Nephron progenitor cell (in vitro differentiated cells): ENCODE results near the gene DCDC2C.

ENCODE experiments used
- DNase-seq: peaks from one replicate; pipeline ENCODE4 v3.0.0; 2021
- H3K27ac Mint-ChIP-seq: 2 replicates; pipeline ENCODE4 v1.8.0; 2021; ENCODE audit warnings: mild to moderate bottlenecking, moderate library complexity, mixed read lengths
- H3K27me3 Mint-ChIP-seq: 2 replicates; pipeline ENCODE4 v1.8.0; 2021; ENCODE audit warnings: mild to moderate bottlenecking, low read depth, mixed read lengths; ENCODE audit not compliant: poor library complexity
- H3K36me3 Mint-ChIP-seq: 2 replicates; pipeline ENCODE4 v1.8.0; 2021; ENCODE audit warnings: low read depth, mixed read lengths
- H3K4me1 Mint-ChIP-seq: 2 replicates; pipeline ENCODE4 v1.8.0; 2021; ENCODE audit warnings: mixed read lengths
- H3K4me3 Mint-ChIP-seq: 2 replicates; pipeline ENCODE4 v1.8.0; 2021; ENCODE audit warnings: mild to moderate bottlenecking, moderate library complexity, mixed read lengths
- H3K9me3 Mint-ChIP-seq: 2 replicates; pipeline ENCODE4 v1.8.0; 2021; ENCODE audit warnings: mild to moderate bottlenecking, moderate library complexity, mixed read lengths
- CTCF ChIP-seq: fragments of 200-600 bp; sonication (generic); IDR thresholded peaks from 2 replicates; pipeline ENCODE4 v1.5.0; 2021; ENCODE audit warnings: antibody characterized with exemption

The DCDC2C gene

DNA sequence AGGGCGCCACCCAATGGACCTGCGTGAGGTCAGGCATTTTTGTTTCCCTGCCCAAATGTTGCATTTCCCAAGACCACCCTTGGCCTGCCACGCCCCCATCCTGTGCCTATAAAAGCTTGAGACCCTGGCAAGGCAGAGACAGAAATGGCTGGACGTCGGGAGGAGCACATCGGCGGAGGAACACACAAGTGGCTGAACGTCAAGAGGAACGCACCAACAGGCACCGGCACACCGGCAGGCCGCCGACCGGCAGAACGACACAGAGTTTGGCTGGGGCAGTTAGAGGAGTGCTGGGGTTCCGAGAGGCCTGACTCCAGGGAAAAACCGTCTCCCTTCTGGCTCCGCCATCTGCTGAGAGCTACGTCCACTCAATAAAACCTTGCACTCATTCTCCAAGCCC lies 35.9 kb downstream of the DCDC2C start:
- H3K4me3 Mint-ChIP-seq, result no peak overlapping the region
- peaks cover 11% of the 10 kb centered on the region for H3K27me3 Mint-ChIP-seq
- H3K9me3 Mint-ChIP-seq, result peaks cover 4% of the 10 kb centered on the region
- DNase-seq, result no peak
- no peaks in the 10 kb centered on the region for H3K36me3 Mint-ChIP-seq
- no peak for TF ChIP-seq CTCF
- no peaks in the 10 kb centered on the region for H3K4me1 Mint-ChIP-seq
- H3K27ac Mint-ChIP-seq, result no peak overlapping the region

DNA sequence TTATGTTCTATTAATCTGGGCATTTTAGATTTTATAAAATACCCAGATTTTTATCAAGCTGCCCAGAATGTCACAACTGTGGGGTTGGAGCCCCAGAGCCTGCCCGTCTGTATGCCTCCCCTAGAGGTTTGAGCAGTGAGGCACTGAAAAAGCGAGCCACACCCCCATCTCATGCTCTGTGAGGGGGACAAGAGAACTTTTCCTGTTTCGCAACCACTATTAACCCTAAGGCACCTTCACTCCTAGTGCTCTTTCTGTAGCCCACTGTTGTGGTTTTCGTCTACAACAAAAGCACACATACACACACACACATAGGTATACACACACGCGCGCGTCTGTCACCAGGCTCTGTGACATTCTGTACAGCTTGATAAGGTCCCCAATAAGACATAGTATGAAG lies 38.0 kb downstream of the DCDC2C start:
- H3K4me1 Mint-ChIP-seq, result no peaks in the 10 kb centered on the region
- H3K27ac Mint-ChIP-seq, result no peak overlapping the region
- TF ChIP-seq CTCF, result no peak
- H3K4me3 Mint-ChIP-seq, result no peak overlapping the region
- H3K9me3 Mint-ChIP-seq, result peaks cover 5% of the 10 kb centered on the region
- peaks cover 8% of the 10 kb centered on the region for H3K27me3 Mint-ChIP-seq
- no peaks in the 10 kb centered on the region for H3K36me3 Mint-ChIP-seq
- no peak for DNase-seq

GRCh38 chr2:3741867-3742602 lies 38.7 kb downstream of the DCDC2C start:
- Mint-ChIP-seq H3K36me3 (no peaks in the 10 kb centered on the region), H3K4me1 (no peaks in the 10 kb centered on the region), H3K4me3 (no peak overlapping the region), H3K27me3 (peaks cover 10% of the 10 kb centered on the region), H3K9me3 (peaks cover 5% of the 10 kb centered on the region), H3K27ac (no peak overlapping the region)
- no peak for TF ChIP-seq CTCF
- DNase-seq, result no peak

- Mint-ChIP-seq H3K27me3 (peaks cover 13% of the 10 kb centered on the region), H3K4me1 (no peaks in the 10 kb centered on the region), H3K9me3 (peaks cover 5% of the 10 kb centered on the region), H3K36me3 (no peaks in the 10 kb centered on the region), H3K27ac (no peak overlapping the region), H3K4me3 (no peak overlapping the region)
- TF ChIP-seq CTCF, result no peak
- DNase-seq, result no peak
Measured at GRCh38 chr2:3742743-3743508, 39.6 kb downstream of the DCDC2C start.

- TF ChIP-seq CTCF, result no peak
- H3K27ac Mint-ChIP-seq, result no peak overlapping the region
- peaks cover 5% of the 10 kb centered on the region for H3K9me3 Mint-ChIP-seq
- H3K27me3 Mint-ChIP-seq, result peaks cover 18% of the 10 kb centered on the region
- H3K36me3 Mint-ChIP-seq, result no peaks in the 10 kb centered on the region
- H3K4me1 Mint-ChIP-seq, result no peaks in the 10 kb centered on the region
- no peak for DNase-seq
- no peak overlapping the region for H3K4me3 Mint-ChIP-seq
Measured at GRCh38 chr2:3743951-3744555, 40.7 kb downstream of the DCDC2C start.
